Stomach (tissue), 4 donors: ENCODE results near the gene KCNIP3.
"Not testable (repeated sequence)": the region's sequence is repeated elsewhere in the genome, so short reads cannot be mapped to it uniquely, and the experiment has no call there.

ENCODE experiments used
- CTCF ChIP-seq, 7 experiments: fragments of 450-650 bp in 4 of 7; fragments of 200-600 bp in 3 of 7; sonication (generic) in 3 of 7; IDR thresholded peaks; one replicate each; pipeline ENCODE4 v1.5.1; 2016 to 2019; ENCODE audit warnings: antibody characterized with exemption in 7 of 7, control low read depth in 2 of 7, mild to moderate bottlenecking in 1 of 7
- EP300 ChIP-seq: sonication (generic); formaldehyde crosslinking; IDR thresholded peaks from one replicate; pipeline ENCODE4 v1.6.1; 2017; ENCODE audit warnings: antibody characterized with exemption
- POLR2A ChIP-seq, 4 donors: fragments of 450-650 bp; IDR thresholded peaks; one replicate each; pipeline ENCODE4 v1.6.1; 2016; ENCODE audit warnings: antibody characterized with exemption in 4 of 4, control low read depth in 2 of 4, mild to moderate bottlenecking in 1 of 4, moderate library complexity in 1 of 4

GRCh38 chr2:95269745-95270144 lies 27.4 kb upstream of the KCNIP3 start:
- not testable (repeated sequence) for TF ChIP-seq CTCF (IDR thresholded peaks at IDR 0.05); POLR2A (IDR thresholded peaks at IDR 0.05); EP300
